OCI-LY3 (cell line): ENCODE data around the gene SORL1.

Experiments
- EZH2phosphoT487 ChIP-seq: fragments of 200-600 bp; shearing (Covaris generic); IDR thresholded peaks from 2 replicates; pipeline ENCODE4 v1.6.1; 2018; ENCODE audit warnings: antibody characterized with exemption, mixed run types, low read depth
- TF ChIP-seq, protein P1 (sequence below): fragments of 200-600, 300-600 bp; sonication (generic); IDR thresholded peaks from 2 replicates; pipeline ENCODE4 v1.5.1; 2014; ENCODE audit warnings: antibody characterized with exemption, low read length, low read depth

DNA sequence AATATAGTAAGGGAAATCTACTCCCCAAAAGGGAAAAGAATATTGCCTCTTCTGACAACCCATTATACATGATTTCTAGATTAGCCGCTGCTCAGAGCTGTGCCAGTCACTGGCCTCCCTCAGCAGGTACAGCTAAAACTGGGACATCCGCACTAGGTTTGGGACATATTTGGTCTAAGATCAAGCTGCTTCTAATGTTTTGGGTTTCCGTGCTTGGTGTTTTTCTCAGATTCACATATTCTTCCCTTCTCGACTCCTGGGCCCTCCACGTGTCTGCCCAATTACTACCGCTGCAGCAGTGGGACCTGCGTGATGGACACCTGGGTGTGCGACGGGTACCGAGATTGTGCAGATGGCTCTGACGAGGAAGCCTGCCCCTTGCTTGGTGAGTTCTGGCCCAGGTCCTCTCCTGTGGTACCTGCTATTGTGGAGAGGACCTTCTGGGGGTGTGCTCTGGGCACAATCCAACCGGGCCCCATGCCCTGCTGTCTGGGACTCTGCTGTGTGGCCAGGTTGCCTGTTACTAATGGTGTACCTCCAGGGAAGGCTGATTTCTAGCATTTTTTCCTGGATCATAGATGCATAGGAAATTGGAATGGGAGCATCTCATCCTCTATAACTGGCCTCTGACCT lies 138.8 kb downstream of the SORL1 start:
- TF ChIP-seq, protein P1, sequence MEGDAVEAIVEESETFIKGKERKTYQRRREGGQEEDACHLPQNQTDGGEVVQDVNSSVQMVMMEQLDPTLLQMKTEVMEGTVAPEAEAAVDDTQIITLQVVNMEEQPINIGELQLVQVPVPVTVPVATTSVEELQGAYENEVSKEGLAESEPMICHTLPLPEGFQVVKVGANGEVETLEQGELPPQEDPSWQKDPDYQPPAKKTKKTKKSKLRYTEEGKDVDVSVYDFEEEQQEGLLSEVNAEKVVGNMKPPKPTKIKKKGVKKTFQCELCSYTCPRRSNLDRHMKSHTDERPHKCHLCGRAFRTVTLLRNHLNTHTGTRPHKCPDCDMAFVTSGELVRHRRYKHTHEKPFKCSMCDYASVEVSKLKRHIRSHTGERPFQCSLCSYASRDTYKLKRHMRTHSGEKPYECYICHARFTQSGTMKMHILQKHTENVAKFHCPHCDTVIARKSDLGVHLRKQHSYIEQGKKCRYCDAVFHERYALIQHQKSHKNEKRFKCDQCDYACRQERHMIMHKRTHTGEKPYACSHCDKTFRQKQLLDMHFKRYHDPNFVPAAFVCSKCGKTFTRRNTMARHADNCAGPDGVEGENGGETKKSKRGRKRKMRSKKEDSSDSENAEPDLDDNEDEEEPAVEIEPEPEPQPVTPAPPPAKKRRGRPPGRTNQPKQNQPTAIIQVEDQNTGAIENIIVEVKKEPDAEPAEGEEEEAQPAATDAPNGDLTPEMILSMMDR: no peak
- no peak for TF ChIP-seq EZH2phosphoT487
